Measurements from ENCODE around the gene IL4I1.

DNA sequence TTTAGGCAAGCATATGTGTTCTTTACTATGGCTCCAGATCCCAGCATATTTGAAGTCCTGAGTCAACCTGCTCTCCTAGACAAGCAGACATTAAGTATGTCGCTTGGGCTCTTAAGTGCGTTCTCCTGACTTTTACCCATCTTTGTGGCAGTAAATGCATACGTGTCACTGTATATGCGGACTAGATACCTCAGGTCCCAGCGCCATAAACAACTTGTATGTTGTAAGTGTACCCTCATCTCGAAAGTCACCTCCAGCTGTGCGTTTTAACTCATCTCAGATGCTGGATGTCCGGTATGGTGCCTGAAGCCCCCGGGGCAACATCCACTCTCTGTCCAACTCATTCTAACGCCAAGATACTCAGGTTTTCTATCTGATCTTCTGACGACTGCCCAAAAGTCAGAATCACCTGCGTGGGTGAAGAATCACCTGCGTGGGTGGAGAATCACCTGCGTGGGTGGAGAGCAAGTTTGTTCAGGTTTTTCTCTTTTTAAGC is 44.0 kb downstream of the IL4I1 start:
- TF ChIP-seq, protein P1, sequence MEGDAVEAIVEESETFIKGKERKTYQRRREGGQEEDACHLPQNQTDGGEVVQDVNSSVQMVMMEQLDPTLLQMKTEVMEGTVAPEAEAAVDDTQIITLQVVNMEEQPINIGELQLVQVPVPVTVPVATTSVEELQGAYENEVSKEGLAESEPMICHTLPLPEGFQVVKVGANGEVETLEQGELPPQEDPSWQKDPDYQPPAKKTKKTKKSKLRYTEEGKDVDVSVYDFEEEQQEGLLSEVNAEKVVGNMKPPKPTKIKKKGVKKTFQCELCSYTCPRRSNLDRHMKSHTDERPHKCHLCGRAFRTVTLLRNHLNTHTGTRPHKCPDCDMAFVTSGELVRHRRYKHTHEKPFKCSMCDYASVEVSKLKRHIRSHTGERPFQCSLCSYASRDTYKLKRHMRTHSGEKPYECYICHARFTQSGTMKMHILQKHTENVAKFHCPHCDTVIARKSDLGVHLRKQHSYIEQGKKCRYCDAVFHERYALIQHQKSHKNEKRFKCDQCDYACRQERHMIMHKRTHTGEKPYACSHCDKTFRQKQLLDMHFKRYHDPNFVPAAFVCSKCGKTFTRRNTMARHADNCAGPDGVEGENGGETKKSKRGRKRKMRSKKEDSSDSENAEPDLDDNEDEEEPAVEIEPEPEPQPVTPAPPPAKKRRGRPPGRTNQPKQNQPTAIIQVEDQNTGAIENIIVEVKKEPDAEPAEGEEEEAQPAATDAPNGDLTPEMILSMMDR (IDR thresholded peaks at IDR 0.05; ENCODE audit: low read depth, low read length, poor library complexity, severe bottlenecking), result no peak
- no peak for TF ChIP-seq EZH2phosphoT487 (IDR thresholded peaks at IDR 0.05; ENCODE audit: borderline replicate concordance, low read length)
